Endothelial cell of umbilical vein (primary cell): ENCODE data around the gene U2AF2. TPM values are rescaled to one million over a fixed set of nuclear protein-coding genes. Genes with fewer than 3 reads are reported as not detected.

Experiments used
- BruUV-seq: library from RNA; stranded (reverse); fragments of 400-500 nt; replicated peaks from 2 replicates; lab custom pipeline; 2021; lab: Mats Ljungman, UMichigan
- CTCF ChIA-PET: fragments of 300-600, 350-600 bp; sonication (Branson Sonifier 250); formaldehyde crosslinking; loops from one replicate; lab custom pipeline; 2021; ENCODE audit warnings: antibody characterized with exemption, inconsistent platforms; lab: Charles Lee
- POLR2A ChIA-PET: fragments of 300-600, 350-600 bp; sonication (Branson Sonifier 250); formaldehyde crosslinking; loops from one replicate; lab custom pipeline; 2021; ENCODE audit warnings: antibody characterized with exemption, inconsistent platforms; lab: Charles Lee
- DNase-seq: peaks from one replicate; pipeline ENCODE4 v3.0.0-alpha.2; 2011; ENCODE audit warnings: low read depth, low spot score
- FAIRE-seq: peaks from 2 replicates; lab custom pipeline; 2011; peaks lifted over from hg19 to GRCh38; lab: Jason Lieb, UNC
- H2AFZ ChIP-seq: 2 replicates; pipeline ENCODE4 v1.6.0; 2012; ENCODE audit warnings: low read depth, low read length, control low read depth, inconsistent platforms
- H3K27ac ChIP-seq: 2 replicates; pipeline ENCODE4 v1.5.1; 2011; ENCODE audit warnings: low read depth, mild to moderate bottlenecking, control low read depth, low read length, moderate library complexity; ENCODE audit not compliant: insufficient read depth
- H3K27me3 ChIP-seq, 2 experiments: 2 replicates each; pipeline versions ENCODE4 v1.6.0 to v1.6.1; 2011; ENCODE audit warnings: low read length in 2 of 2, mixed read lengths in 1 of 2; ENCODE audit not compliant: control insufficient read depth in 2 of 2, insufficient read depth in 2 of 2
- H3K36me3 ChIP-seq, 2 experiments: 2 replicates in 1 of 2; 3 replicates in 1 of 2; pipeline ENCODE4 v1.5.1; 2011; ENCODE audit warnings: low read length in 2 of 2, mild to moderate bottlenecking in 1 of 2, moderate library complexity in 1 of 2; ENCODE audit not compliant: control insufficient read depth in 2 of 2, insufficient read depth in 2 of 2; ENCODE audit errors: extremely low read depth in 1 of 2
- H3K4me1 ChIP-seq: 3 replicates; pipeline ENCODE4 v1.5.1; 2011; ENCODE audit warnings: mild to moderate bottlenecking, low read length; ENCODE audit not compliant: control insufficient read depth, insufficient read depth; ENCODE audit errors: extremely low read depth
- H3K4me2 ChIP-seq: 2 replicates; pipeline ENCODE4 v1.6.1; 2011; ENCODE audit warnings: low read length, control low read depth, mixed read lengths; ENCODE audit not compliant: insufficient read depth
- H3K4me3 ChIP-seq, 3 experiments: fragments of 200-600 bp in 1 of 3; sonication (generic), shearing (Covaris generic) in 1 of 3; replicated peaks in 1 of 3; 2 replicates each; pipeline ENCODE4 v1.5.1; 2011 to 2016; ENCODE audit warnings: control low read depth in 3 of 3, low read length in 3 of 3, mild to moderate bottlenecking in 2 of 3, inconsistent platforms in 1 of 3, low read depth in 1 of 3, moderate library complexity in 1 of 3; ENCODE audit not compliant: insufficient read depth in 1 of 3
- H3K79me2 ChIP-seq: 2 replicates; pipeline ENCODE4 v1.6.0; 2012; ENCODE audit warnings: low read length, inconsistent platforms; ENCODE audit not compliant: control insufficient read depth, insufficient read depth
- H3K9ac ChIP-seq: replicated peaks from 2 replicates; pipeline ENCODE3; 2011; ENCODE audit warnings: low read length, control low read depth; ENCODE audit not compliant: insufficient read depth; ENCODE audit errors: extremely low read depth
- H3K9me1 ChIP-seq: replicated peaks from 3 replicates; pipeline ENCODE4 v1.6.0; 2011; ENCODE audit warnings: mild to moderate bottlenecking, low read length; ENCODE audit not compliant: control insufficient read depth, insufficient read depth; ENCODE audit errors: extremely low read depth
- H3K9me3 ChIP-seq: replicated peaks from 2 replicates; pipeline ENCODE4 v1.5.1; 2012; ENCODE audit warnings: low read length, inconsistent platforms; ENCODE audit not compliant: control insufficient read depth, insufficient read depth
- H4K20me1 ChIP-seq: replicated peaks from 2 replicates; pipeline ENCODE3; 2011; ENCODE audit warnings: mild to moderate bottlenecking, low read length; ENCODE audit not compliant: control insufficient read depth, insufficient read depth; ENCODE audit errors: extremely low read depth
- EZH2 ChIP-seq: IDR thresholded peaks from 2 replicates; pipeline ENCODE4 v1.6.1; 2012; ENCODE audit warnings: borderline replicate concordance, low read depth, mild to moderate bottlenecking, moderate library complexity, low read length, inconsistent platforms; ENCODE audit not compliant: severe bottlenecking
- FOS ChIP-seq: IDR thresholded peaks from 2 replicates; pipeline ENCODE4 v1.6.1; 2011; ENCODE audit warnings: mild to moderate bottlenecking, low read length, moderate library complexity, borderline replicate concordance; ENCODE audit not compliant: insufficient read depth
- GATA2 ChIP-seq: IDR thresholded peaks from 2 replicates; pipeline ENCODE4 v1.7.0; 2011; ENCODE audit warnings: low read depth, mild to moderate bottlenecking, moderate library complexity, mixed read lengths, low read length; ENCODE audit not compliant: insufficient read length, insufficient read depth
- JUN ChIP-seq: IDR thresholded peaks from 2 replicates; pipeline ENCODE4 v1.6.1; 2011; ENCODE audit warnings: borderline replicate concordance, low read depth; ENCODE audit not compliant: insufficient read length, insufficient read depth
- MYC ChIP-seq: IDR thresholded peaks from one replicate; pipeline ENCODE4 v1.6.1; 2011; ENCODE audit warnings: mild to moderate bottlenecking, low read depth, low read length
- POLR2A ChIP-seq: IDR thresholded peaks from 2 replicates; pipeline ENCODE4 v1.6.1; 2012; ENCODE audit warnings: low read depth, mild to moderate bottlenecking, control low read depth, low read length
- POLR2AphosphoS5 ChIP-seq: IDR thresholded peaks from 2 replicates; pipeline ENCODE4 v1.6.1; 2012; ENCODE audit warnings: low read depth, mild to moderate bottlenecking, control low read depth, low read length, moderate library complexity; ENCODE audit not compliant: insufficient read depth
- dilution Hi-C: fragments of 300-500 bp; cut with MboI; formaldehyde crosslinking; loops from one replicate; pipeline ENCODE4 v1.15.0; 2019; ENCODE audit warnings: low sequenced_read_pairs; ENCODE audit not compliant: extremely low pct_ligation_motif_present
- intact Hi-C: fragments of 100-400 bp; cut with micrococcal nuclease; formaldehyde crosslinking; loops from one replicate; pipeline ENCODE4 v1.10.0; 2022
- polyA plus RNA-seq, 4 experiments: library from polyadenylated mRNA; depleted of rRNA in 3 of 4; stranded (reverse) in 3 of 4; unstranded in 1 of 4; fragments of >200 nt; gene quantifications; 2 replicates each; pipeline versions ENCODE4 v1.2.1 to v1.2.3, GENCODE V29; 2011 to 2012; ENCODE audit warnings: missing spikeins in 1 of 4
- total RNA-seq: library from RNA; stranded (reverse); gene quantifications from 2 replicates; pipeline ENCODE4 v1.2.3, GENCODE V29; 2021
- TF ChIP-seq, protein P1 (sequence below): IDR thresholded peaks from 2 replicates; pipeline ENCODE4 v1.6.1; 2011; ENCODE audit not compliant: insufficient read depth, insufficient read length
- TF ChIP-seq, protein P2 (sequence below), 2 donors: IDR thresholded peaks; 1 replicate in 1 of 2; 2 replicates in 1 of 2; pipeline ENCODE4 v1.5.1; 2011; ENCODE audit warnings: low read length in 2 of 2, mild to moderate bottlenecking in 2 of 2, moderate library complexity in 2 of 2, control low read depth in 1 of 2, inconsistent platforms in 1 of 2, low read depth in 1 of 2; ENCODE audit not compliant: insufficient read depth in 1 of 2; ENCODE audit errors: extremely low read depth in 1 of 2

Gene U2AF2
- total and polyA plus RNA-seq, 2 donors (not counting 3 experiments of a cell fraction or from before 2014, with no cell fraction given): 183 to 259 TPM

DNA sequence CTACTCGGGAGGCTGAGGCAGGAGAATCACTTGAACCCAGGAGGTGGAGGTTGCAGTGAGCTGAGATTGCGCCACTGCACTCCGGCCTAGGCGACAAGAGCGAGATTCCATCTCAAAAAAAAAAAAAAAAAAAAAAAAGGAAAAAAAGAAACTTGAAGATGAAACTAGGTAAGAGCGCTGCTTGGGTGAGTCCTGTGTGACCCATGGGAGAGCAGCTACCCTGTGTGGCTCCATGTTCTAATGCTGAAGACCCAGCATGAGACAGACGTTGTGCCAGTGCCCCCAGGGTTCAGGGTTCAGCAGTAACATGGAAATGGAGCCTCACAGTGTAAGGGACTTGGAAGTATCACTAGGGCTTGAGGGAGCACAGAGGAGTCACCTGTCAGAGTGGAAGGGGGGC is 36.4 kb upstream of the U2AF2 start:
- Histone ChIP-seq H3K27me3 (no peaks in the 10 kb centered on the region), H3K9me3 (no peaks in the 10 kb centered on the region), H4K20me1 (no peaks in the 10 kb centered on the region), H3K4me3 (no peak overlapping the region), H2AFZ (no peak overlapping the region), H3K79me2 (no peaks in the 10 kb centered on the region), H3K4me1 (peaks cover 2% of the 10 kb centered on the region), H3K27ac (no peak overlapping the region), H3K9ac (no peak overlapping the region), H3K4me2 (no peak overlapping the region), H3K9me1 (no peaks in the 10 kb centered on the region), H3K36me3 (peaks cover 2 to 21% of the 10 kb centered on the region in 2 experiments)
- TF ChIP-seq, protein P1, sequence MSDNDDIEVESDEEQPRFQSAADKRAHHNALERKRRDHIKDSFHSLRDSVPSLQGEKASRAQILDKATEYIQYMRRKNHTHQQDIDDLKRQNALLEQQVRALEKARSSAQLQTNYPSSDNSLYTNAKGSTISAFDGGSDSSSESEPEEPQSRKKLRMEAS: no peak
- TF ChIP-seq POLR2A (no peak), POLR2AphosphoS5 (no peak), EZH2 (no peak), MYC (no peak)
- FAIRE-seq: no peak
- dilution Hi-C loops: no loop called here
- CTCF ChIA-PET: interaction anchor here (0.7 to 1.9 kb wide), 2 partner anchors 9 to 14 kb away, joined by 3 to 8 read pairs; no protein-coding TSS in a partner anchor
- DNase-seq: no peak
- POLR2A ChIA-PET: interaction anchor here (0.6 kb wide), 1 partner anchor 47 kb away, joined by 3 read pairs; no protein-coding TSS in a partner anchor
- intact Hi-C loops: no loop called here
- BruUV-seq: no TSS peak

DNA sequence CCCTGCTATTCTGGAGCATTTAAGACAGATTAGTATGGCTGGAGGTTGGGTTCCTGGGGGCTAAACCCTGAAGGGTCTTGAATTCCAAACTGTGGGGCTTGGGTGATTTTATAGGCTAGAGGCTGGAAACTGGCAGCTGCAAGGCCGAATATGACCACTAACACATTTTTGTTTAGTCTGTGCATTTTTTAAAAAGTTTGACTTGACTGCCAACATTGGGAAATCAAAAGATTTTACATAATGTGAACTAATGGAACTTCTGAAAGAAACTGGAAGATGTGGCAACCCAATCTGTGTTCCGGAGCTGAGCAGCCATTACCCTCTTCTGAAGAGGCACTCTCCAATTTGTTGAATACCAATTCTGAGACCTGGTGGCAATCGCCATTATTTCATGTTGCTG is 35.5 kb upstream of the U2AF2 start:
- peaks cover 2 to 21% of the 10 kb centered on the region in 2 experiments for H3K36me3 ChIP-seq
- H3K9ac ChIP-seq: no peak overlapping the region
- no peaks in the 10 kb centered on the region for H3K9me3 ChIP-seq
- H2AFZ ChIP-seq: no peak overlapping the region
- H3K4me2 ChIP-seq: no peak overlapping the region
- H3K4me3 ChIP-seq: no peak overlapping the region
- no peaks in the 10 kb centered on the region for H3K9me1 ChIP-seq
- intact Hi-C loops (no loop called here), dilution Hi-C loops (no loop called here)
- ChIA-PET CTCF (interaction anchor here (1.0 kb wide), 1 partner anchor 13 kb away, joined by 5 read pairs; the partner anchor contains the start of gene ZNF865), POLR2A (no interaction called here)
- H4K20me1 ChIP-seq: no peaks in the 10 kb centered on the region
- no peaks in the 10 kb centered on the region for H3K27me3 ChIP-seq
- no peak for TF ChIP-seq JUN
- TF ChIP-seq, protein P2, sequence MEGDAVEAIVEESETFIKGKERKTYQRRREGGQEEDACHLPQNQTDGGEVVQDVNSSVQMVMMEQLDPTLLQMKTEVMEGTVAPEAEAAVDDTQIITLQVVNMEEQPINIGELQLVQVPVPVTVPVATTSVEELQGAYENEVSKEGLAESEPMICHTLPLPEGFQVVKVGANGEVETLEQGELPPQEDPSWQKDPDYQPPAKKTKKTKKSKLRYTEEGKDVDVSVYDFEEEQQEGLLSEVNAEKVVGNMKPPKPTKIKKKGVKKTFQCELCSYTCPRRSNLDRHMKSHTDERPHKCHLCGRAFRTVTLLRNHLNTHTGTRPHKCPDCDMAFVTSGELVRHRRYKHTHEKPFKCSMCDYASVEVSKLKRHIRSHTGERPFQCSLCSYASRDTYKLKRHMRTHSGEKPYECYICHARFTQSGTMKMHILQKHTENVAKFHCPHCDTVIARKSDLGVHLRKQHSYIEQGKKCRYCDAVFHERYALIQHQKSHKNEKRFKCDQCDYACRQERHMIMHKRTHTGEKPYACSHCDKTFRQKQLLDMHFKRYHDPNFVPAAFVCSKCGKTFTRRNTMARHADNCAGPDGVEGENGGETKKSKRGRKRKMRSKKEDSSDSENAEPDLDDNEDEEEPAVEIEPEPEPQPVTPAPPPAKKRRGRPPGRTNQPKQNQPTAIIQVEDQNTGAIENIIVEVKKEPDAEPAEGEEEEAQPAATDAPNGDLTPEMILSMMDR (IDR thresholded peaks at IDR 0.05; ENCODE audit: extremely low read depth in 1 of 2, insufficient read depth in 1 of 2, low read depth in 1 of 2, low read length in 2 of 2): no peak
- TF ChIP-seq POLR2A: no peak
- TF ChIP-seq POLR2AphosphoS5: no peak
- TF ChIP-seq, protein P1: no peak
- no peak for TF ChIP-seq EZH2
- no peak for TF ChIP-seq FOS
- TF ChIP-seq GATA2: no peak
- TF ChIP-seq MYC: no peak
- DNase-seq (no peak), FAIRE-seq (no peak)
- no peak overlapping the region for H3K27ac ChIP-seq
- H3K4me1 ChIP-seq: peaks cover 2% of the 10 kb centered on the region
- no TSS peak for BruUV-seq
- H3K79me2 ChIP-seq: no peaks in the 10 kb centered on the region
